NCI-H1930 (cell line): Measurements from ENCODE around the gene ACACB.

Experiments used
- DNase-seq, 2 experiments: peaks; one replicate each; lab custom pipeline; 2025; lab: John Stamatoyannopoulos, UW

Gene ACACB

GRCh38 chr12:109302358-109302757 is 186.0 kb downstream of the ACACB start:
- DNase-seq: no peak

GRCh38 chr12:109302770-109303169 is 186.4 kb downstream of the ACACB start:
- DNase-seq: no peak

- DNase-seq: peak; percentile 20 to 36
These were observed 188.1 kb downstream of the ACACB start for GRCh38 chr12:109304485-109304884.

- DNase-seq: no peak
These were observed 189.2 kb downstream of the ACACB start for GRCh38 chr12:109305547-109305946.

GRCh38 chr12:109307051-109307450 is 190.7 kb downstream of the ACACB start:
- DNase-seq: no peak

- peak; percentile 30 to 48 for DNase-seq
These were observed 192.4 kb downstream of the ACACB start, which contains the start of gene FOXN4 for GRCh38 chr12:109308534-109309380. Gene FOXN4 (minus strand): TSS chr12:109309284. CDS start chr12:109308321, 963 bp downstream.

GRCh38 chr12:109309381-109310246 is 193.2 kb downstream of the ACACB start:
- peak in 1 of 2 experiments; percentile 40 for DNase-seq

GRCh38 chr12:109310247-109311125 is 194.1 kb downstream of the ACACB start:
- DNase-seq: peak; percentile 60 to 61
